Colonic mucosa (tissue), 4 donors: ENCODE data around the gene KNTC1. TPM values are rescaled to one million over a fixed set of nuclear protein-coding genes. Genes with fewer than 3 reads are reported as not detected.

Experiments
- DNase-seq: peaks from one replicate; pipeline ENCODE4 v3.0.0-alpha.2; 2020
- H3K27ac ChIP-seq: fragments of 200-600 bp; one replicate; pipeline ENCODE4 v1.8.0; 2021
- H3K27me3 ChIP-seq: fragments of 200-600 bp; one replicate; pipeline ENCODE4 v1.8.0; 2021
- H3K36me3 ChIP-seq: fragments of 200-600 bp; one replicate; pipeline ENCODE4 v1.8.0; 2021
- H3K4me1 ChIP-seq: fragments of 200-600 bp; one replicate; pipeline ENCODE4 v1.8.0; 2021; ENCODE audit warnings: mild to moderate bottlenecking
- H3K4me3 ChIP-seq: fragments of 200-600 bp; one replicate; pipeline ENCODE4 v1.8.0; 2021
- H3K9ac ChIP-seq, 2 donors: one replicate each; pipeline ENCODE4 v1.7.0; 2013; ENCODE audit warnings: control low read depth in 2 of 2, low read depth in 2 of 2, low read length in 2 of 2
- H3K9me3 ChIP-seq: fragments of 200-600 bp; one replicate; pipeline ENCODE4 v1.8.0; 2021
- intact Hi-C: fragments of 100-400 bp; cut with DNase I; formaldehyde crosslinking; loops from one replicate; pipeline ENCODE4 v1.14.1; 2022
- total RNA-seq, 2 donors: library from RNA; stranded (reverse); fragmentation: NEBNext Ultra II Directional in 1 of 2; extraction: Animal tissue kit (Norgen Biotek cat#: 25700) in 1 of 2; gene quantifications; one replicate each; pipeline ENCODE4 v1.2.1, GENCODE V29; 2021
- TF ChIP-seq, protein P1 (sequence below): fragments of 200-600 bp; IDR thresholded peaks from one replicate; pipeline ENCODE4 v1.8.0; 2022; ENCODE audit warnings: antibody characterized with exemption, mild to moderate bottlenecking
- donor health status: healthy.
- donor health status: DM: no; HTN: no; CAD: no.
- donor health status: DM: no; HTN: no; CAD: no.

Gene KNTC1
- total RNA-seq, 2 donors from 2014 or later: 15.1 to 41.2 TPM

DNA sequence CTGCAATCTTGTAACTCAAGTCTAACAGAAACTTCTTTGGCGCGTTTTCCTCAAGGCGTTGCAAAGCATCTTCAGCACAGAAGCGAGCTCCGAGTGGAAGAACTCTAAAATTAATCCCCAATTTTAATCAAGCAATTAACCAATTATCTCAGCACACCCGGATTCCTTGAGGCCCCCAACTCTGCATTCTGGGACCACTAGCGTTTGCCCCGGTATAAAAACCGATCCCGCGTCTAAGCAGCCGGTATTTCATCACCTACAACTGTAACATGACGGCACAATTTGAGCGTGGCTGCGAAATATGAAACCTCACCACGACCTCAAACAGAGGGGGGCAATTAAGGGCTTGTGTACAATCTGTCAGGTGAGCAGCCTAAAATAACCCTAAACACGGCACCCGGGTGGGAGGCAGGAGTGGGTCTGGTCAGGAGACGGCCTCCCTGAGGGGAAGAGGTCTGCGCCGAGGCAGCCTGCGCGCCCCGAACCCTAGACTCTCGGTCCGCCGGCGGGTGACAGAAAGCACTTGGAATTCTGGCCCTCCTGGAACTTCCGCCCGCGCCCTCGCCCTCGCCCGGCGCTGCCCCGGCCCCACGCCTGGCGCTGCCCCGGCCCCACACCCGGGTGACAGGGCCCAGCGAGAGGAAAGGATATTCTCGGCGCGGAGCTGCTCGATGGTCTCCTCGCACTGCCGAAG, 26.9 kb upstream of the KNTC1 start:
- DNase-seq: peak; percentile 57
- TF ChIP-seq, protein P1, sequence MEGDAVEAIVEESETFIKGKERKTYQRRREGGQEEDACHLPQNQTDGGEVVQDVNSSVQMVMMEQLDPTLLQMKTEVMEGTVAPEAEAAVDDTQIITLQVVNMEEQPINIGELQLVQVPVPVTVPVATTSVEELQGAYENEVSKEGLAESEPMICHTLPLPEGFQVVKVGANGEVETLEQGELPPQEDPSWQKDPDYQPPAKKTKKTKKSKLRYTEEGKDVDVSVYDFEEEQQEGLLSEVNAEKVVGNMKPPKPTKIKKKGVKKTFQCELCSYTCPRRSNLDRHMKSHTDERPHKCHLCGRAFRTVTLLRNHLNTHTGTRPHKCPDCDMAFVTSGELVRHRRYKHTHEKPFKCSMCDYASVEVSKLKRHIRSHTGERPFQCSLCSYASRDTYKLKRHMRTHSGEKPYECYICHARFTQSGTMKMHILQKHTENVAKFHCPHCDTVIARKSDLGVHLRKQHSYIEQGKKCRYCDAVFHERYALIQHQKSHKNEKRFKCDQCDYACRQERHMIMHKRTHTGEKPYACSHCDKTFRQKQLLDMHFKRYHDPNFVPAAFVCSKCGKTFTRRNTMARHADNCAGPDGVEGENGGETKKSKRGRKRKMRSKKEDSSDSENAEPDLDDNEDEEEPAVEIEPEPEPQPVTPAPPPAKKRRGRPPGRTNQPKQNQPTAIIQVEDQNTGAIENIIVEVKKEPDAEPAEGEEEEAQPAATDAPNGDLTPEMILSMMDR: no peak
- peaks cover 4% of the 10 kb centered on the region for H3K36me3 ChIP-seq
- H3K27ac ChIP-seq: peak overlapping the region; percentile 95
- no peaks in the 10 kb centered on the region for H3K9me3 ChIP-seq
- H3K27me3 ChIP-seq: no peaks in the 10 kb centered on the region
- peak overlapping the region; percentile 67 for H3K4me3 ChIP-seq
- intact Hi-C loops: no loop called here
- peaks cover 7% of the 10 kb centered on the region for H3K4me1 ChIP-seq
- peak overlapping the region; percentile 77 to 88 for H3K9ac ChIP-seq

DNA sequence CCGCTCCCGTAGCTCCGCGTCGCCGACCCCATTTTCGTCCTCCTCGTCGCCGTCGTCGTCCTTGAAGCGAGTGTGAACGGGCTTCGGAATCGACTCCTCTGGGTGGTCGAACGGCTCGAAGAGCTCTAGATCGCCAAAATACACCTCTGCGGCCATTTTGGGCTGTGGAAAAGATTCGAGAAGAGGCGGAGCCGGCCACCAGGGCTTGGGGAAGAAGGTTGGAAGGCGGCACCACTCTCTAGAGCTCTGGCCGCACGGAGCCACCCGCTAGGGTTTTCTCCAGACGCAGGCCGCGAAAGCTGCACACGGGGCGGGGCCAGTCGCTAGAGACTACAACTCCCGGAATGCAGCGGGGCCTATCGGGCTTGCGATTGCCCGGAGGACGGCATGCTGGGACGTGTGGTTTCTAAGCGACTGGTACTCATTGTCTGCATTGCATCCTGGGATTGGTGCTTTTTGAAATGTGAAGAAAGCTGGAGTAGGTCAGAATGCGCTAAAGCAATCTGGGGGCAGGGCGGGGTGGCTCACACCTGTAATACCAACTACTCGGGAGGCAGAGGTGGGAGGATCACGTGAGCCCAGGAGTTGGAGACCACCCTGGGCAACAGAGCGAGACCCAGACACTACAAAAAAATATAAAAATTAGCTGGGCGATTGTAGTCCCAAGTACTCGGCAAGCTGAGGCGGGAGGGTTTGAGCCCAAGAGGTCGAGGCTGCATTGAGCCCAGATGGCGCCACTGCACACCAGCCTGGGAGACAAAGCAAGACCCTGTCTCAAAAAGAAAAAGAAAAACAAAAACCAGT, 26.2 kb upstream of the KNTC1 start, which contains the start of gene ZCCHC8:
Gene ZCCHC8, minus strand, starts transcription at position 248 of the 804 bp plus-strand sequence. Its CDS starts 92 bp downstream, at position 156.
- Histone ChIP-seq H3K4me3 (peak within 1 kb of the TSS; percentile 67), H3K9ac (peak within 1 kb of the TSS; percentile 77 to 88), H3K36me3 (peaks cover 11% of the 10 kb centered on the region), H3K27ac (peak within 1 kb of the TSS; percentile 95), H3K27me3 (no peaks in the 10 kb centered on the region), H3K4me1 (peaks cover 7% of the 10 kb centered on the region), H3K9me3 (no peaks in the 10 kb centered on the region)
- intact Hi-C loops: no loop called here
- peak; percentile 99 for DNase-seq
- TF ChIP-seq, protein P1: no peak

DNA sequence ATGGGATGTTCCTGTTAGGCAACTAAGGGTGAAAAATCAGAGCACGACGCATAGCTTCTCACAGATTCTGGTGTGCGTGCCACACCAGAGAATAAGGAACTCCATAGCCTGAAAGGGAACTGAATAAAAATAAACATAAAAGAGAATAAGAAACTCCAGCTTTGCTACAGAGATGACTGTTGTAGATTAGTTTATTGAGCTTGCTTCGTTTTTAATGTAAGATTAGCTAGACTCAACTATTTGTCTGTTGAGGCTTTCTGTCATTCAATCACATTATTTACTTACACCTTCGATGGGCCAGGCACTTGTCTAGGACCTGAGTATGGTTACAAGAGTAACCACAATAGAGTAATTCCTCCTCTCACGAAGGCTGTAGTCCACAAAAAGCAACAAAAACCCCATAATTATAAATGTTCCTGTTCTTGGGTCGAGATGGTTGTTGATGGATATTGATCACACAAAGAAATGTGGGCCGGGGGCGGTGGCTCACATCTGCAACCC, 25.5 kb upstream of the KNTC1 start:
- Histone ChIP-seq H3K9me3 (no peaks in the 10 kb centered on the region), H3K4me3 (peak overlapping the region; percentile 67), H3K27ac (peak overlapping the region; percentile 95), H3K36me3 (peaks cover 16% of the 10 kb centered on the region), H3K4me1 (peaks cover 7% of the 10 kb centered on the region), H3K9ac (peak overlapping the region in 1 of 2 donors; percentile 19), H3K27me3 (no peaks in the 10 kb centered on the region)
- TF ChIP-seq, protein P1: no peak
- no peak for DNase-seq
- intact Hi-C loops: no loop called here

DNA sequence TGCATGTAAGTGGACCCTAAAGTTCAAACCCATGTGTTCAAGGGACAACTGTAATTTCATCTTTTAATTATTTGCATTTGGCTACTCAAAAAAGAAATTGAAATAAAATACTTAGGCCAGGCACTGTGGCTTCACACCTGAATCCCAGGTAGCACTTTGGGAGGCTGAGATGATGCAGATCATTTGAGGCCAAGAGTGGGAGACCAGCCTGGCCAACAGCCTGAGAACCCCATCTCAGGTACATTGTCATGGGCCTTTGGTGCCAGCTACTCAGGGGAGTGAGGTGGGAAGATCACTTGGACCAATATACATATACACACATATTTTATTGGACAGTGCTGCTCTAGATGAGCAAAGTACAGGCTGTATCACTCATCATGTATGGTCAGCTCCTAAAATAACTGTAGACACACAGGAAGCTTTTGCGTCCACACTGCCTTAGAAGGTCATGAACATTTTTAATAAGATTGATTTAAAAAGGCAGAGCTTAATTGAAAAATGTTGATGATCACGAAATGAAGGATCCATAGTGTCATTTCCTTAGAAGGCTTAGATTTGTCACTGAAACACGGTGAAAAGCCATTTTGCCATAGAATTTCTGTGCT, 23.8 kb upstream of the KNTC1 start:
- no peak overlapping the region for H3K27ac ChIP-seq

More for the DNA sequence above, 23.8 kb upstream of the KNTC1 start:
- no peaks in the 10 kb centered on the region for H3K9me3 ChIP-seq
- no peak for DNase-seq
- no peak overlapping the region for H3K4me3 ChIP-seq
- TF ChIP-seq, protein P1: no peak
- H3K4me1 ChIP-seq: peaks cover 7% of the 10 kb centered on the region
- peaks cover 30% of the 10 kb centered on the region for H3K36me3 ChIP-seq
- intact Hi-C loops: no loop called here
- H3K9ac ChIP-seq: no peak overlapping the region
- H3K27me3 ChIP-seq: no peaks in the 10 kb centered on the region
